Epithelial cell of esophagus (primary cell): ENCODE measurements around the gene SHOX.
"Not testable (repeated sequence)": the region's sequence is repeated elsewhere in the genome, so short reads cannot be mapped to it uniquely, and the experiment has no call there.

ENCODE experiments used
- DNase-seq: peaks from one replicate; pipeline ENCODE4 v3.0.0; 2010; ENCODE audit warnings: low read depth
- H3K4me3 ChIP-seq: 2 replicates; pipeline ENCODE4 v1.5.1; 2011; ENCODE audit warnings: mild to moderate bottlenecking, low read length, control low read depth
- CTCF ChIP-seq: IDR thresholded peaks from 2 replicates; pipeline ENCODE4 v1.5.1; 2011; ENCODE audit warnings: low read depth, mild to moderate bottlenecking, low read length, control low read depth, inconsistent platforms; ENCODE audit not compliant: insufficient read depth; ENCODE audit errors: missing control alignments

Gene SHOX

DNA sequence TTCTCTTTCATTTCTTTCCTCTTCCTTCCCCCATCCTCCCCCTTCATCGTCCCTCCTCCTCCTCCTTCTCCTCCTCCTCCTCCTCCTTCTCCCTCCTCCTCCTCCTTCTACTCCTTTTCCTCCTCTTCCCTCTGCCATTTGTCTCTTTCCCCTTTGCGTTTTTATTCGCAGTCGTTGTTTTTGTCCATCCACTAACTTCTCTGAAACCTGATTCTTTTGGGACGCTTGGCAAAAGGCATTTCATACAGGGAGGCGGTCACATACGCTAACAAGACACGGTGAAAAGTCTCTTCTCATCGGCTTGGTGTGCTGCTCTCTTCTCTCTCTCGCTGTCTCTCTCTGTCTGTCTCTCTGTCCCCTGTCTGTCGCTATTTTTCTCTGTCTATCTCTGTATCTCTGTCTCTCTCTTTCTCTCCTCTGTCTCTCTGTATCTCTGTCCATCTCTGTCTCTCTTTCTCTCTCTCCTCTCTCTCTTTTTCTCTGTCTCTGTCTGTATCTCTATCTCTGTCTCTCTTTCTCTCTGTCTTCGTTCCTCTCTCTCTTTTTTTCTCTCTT, 5.4 kb upstream of the SHOX start:
- DNase-seq, result no peak
- no peak overlapping the region for H3K4me3 ChIP-seq
- TF ChIP-seq CTCF, result no peak

- not testable (repeated sequence) for DNase-seq
Measured at GRCh38 chrX:626047-626446, 4.5 kb upstream of the SHOX start.

GRCh38 chrX:626745-627509, 3.7 kb upstream of the SHOX start:
- no peak overlapping the region for H3K4me3 ChIP-seq
- DNase-seq, result no peak
- TF ChIP-seq CTCF, result no peak

More at GRCh38 chrX:626047-626446, 4.5 kb upstream of the SHOX start:
- H3K4me3 ChIP-seq, result not testable (repeated sequence)

GRCh38 chrX:627510-627981, 3.0 kb upstream of the SHOX start:
- no peak overlapping the region for H3K4me3 ChIP-seq
- no peak for TF ChIP-seq CTCF
- DNase-seq, result no peak

DNA sequence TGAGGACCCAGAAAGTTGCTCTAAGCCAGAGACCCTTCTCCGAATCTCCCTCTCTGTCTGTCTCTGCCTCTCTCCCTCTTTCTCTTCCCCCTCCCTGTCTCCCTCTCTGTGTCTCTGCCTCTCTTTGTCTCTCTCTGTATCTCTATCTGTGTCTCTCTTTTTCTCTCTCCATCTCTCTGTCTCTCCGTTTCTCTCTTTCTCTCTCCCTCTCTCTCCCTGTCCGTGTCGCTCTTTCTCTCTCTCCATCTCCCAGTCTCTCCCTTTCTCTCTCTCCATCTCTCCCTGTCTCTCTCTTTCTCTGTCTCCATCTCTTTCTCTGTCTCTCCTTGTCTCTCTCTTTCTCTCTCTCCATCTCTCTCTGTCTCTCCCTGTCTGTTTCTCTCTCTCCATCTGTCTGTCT, 2.6 kb upstream of the SHOX start:
- no peak overlapping the region for H3K4me3 ChIP-seq
- DNase-seq, result no peak
- TF ChIP-seq CTCF, result no peak

DNA sequence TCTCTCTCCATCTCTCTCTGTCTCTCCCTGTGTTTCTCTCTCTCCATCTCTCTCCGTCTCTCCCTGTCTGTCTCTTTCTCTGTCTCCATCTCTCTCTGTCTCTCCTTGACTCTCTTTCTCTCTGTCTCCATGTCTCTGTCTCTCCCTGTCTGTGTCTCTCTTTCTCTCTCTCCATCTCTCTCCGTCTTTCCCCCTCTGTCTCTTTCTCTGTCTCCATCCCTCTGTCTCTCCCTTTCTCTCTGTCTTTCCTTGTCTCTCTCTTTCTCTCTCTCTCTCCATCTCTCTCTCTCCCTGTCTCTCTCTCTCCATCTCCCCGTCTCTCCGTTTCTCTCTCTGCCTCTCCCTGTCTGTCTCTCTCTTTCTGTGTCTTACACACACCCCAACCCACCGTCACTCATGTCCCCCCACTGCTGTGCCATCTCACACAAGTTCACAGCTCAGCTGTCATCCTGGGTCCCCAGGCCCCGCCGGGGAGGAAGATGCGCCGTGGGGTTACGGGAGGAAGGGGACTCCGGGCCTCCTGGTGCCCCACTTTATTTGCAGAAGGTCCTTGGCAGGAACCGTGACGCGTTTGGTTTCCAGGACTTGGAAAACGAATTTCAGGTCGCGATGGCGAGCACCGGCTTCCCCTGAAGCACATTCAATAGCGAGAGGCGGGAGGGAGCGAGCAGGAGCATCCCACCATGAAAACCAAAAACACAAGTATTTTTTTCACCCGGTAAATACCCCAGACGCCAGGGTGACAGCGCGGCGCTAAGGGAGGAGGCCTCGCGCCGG, 1.2 kb upstream of the SHOX start:
- TF ChIP-seq CTCF, result no peak
- DNase-seq, result no peak
- H3K4me3 ChIP-seq, result no peak overlapping the region

DNA sequence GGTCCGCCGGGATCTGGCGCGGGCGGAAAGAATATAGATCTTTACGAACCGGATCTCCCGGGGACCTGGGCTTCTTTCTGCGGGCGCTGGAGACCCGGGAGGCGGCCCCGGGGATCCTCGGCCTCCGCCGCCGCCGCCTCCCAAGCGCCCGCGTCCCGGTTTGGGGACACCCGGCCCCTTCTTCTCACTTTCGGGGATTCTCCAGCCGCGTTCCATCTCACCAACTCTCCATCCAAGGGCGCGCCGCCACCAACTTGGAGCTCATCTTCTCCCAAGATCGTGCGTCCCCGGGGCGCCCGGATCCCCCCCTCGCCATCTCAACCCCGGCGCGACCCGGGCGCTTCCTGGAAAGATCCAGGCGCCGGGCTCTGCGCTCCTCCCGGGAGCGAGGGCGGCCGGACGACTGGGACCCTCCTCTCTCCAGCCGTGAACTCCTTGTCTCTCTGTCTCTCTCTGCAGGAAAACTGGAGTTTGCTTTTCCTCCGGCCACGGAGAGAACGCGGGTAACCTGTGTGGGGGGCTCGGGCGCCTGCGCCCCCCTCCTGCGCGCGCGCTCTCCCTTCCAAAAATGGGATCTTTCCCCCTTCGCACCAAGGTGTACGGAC, 482 bp upstream of the SHOX start:
- no peak for TF ChIP-seq CTCF
- no peak overlapping the region for H3K4me3 ChIP-seq
- DNase-seq, result no peak
